ENCODE data around the gene UST. TPM values are rescaled to one million over a fixed set of nuclear protein-coding genes. Genes with fewer than 3 reads are reported as not detected.
"Not testable (repeated sequence)": the region's sequence is repeated elsewhere in the genome, so short reads cannot be mapped to it uniquely, and the experiment has no call there.

The UST gene
- total and polyA plus RNA-seq, 7 experiments from 2014 or later: 0.35 to 2.6 (median 0.46) TPM; not detected in 2

GRCh38 chr6:148874698-148875293 is 128.0 kb downstream of the UST start:
- ATAC-seq (no peak), DNase-seq (no peak)
- Histone ChIP-seq H3K36me3 (ENCODE audit: control insufficient read depth in 2 of 3, insufficient read depth in 3 of 3, low read length in 3 of 3) (no peaks in the 10 kb centered on the region), H3K27me3 (ENCODE audit: control insufficient read depth in 2 of 2, insufficient read depth in 2 of 2, low read length in 2 of 2) (no peaks in the 10 kb centered on the region), H3K4me1 (ENCODE audit: control insufficient read depth in 2 of 2, insufficient read depth in 2 of 2, low read length in 2 of 2) (no peaks in the 10 kb centered on the region), H3K27ac (ENCODE audit: low read depth, low read length) (no peak overlapping the region), H3K9me3 (ENCODE audit: control insufficient read depth in 2 of 3, low read length in 3 of 3) (no peaks in the 10 kb centered on the region), H3K4me3 (ENCODE audit: low read length) (no peak overlapping the region)
- ChIA-PET POLR2A (no interaction called here), CTCF (no interaction called here)
- intact Hi-C loops (cut with micrococcal nuclease): no loop called here
- no peaks in the 10 kb centered on the region for H3K9me3 Mint-ChIP-seq
- H3K27me3 Mint-ChIP-seq: no peaks in the 10 kb centered on the region
- H3K4me3 Mint-ChIP-seq: no peak overlapping the region
- H3K4me1 Mint-ChIP-seq: peaks cover 0 to 8% (median 0%) of the 10 kb centered on the region in 7 donors
- no peak overlapping the region for H3K27ac Mint-ChIP-seq
- no peaks in the 10 kb centered on the region for H3K36me3 Mint-ChIP-seq

GRCh38 chr6:148878683-148879082 is 131.9 kb downstream of the UST start:
- Mint-ChIP-seq H3K9me3 (no peaks in the 10 kb centered on the region), H3K36me3 (no peaks in the 10 kb centered on the region), H3K4me1 (peaks cover 0 to 3% (median 0%) of the 10 kb centered on the region in 7 donors), H3K27ac (no peak overlapping the region), H3K4me3 (no peak overlapping the region), H3K27me3 (peaks cover 0 to 8% (median 0%) of the 10 kb centered on the region in 5 donors)
- ChIA-PET CTCF (no interaction called here), POLR2A (no interaction called here)
- H3K36me3 ChIP-seq (ENCODE audit: control insufficient read depth in 2 of 3, insufficient read depth in 3 of 3, low read length in 3 of 3): no peaks in the 10 kb centered on the region
- DNase-seq (no peak), ATAC-seq (no peak)
- no peaks in the 10 kb centered on the region for H3K27me3 ChIP-seq (ENCODE audit: control insufficient read depth in 2 of 2, insufficient read depth in 2 of 2, low read length in 2 of 2)
- intact Hi-C loops (cut with micrococcal nuclease): no loop called here
- H3K4me1 ChIP-seq (ENCODE audit: control insufficient read depth in 2 of 2, insufficient read depth in 2 of 2, low read length in 2 of 2): no peaks in the 10 kb centered on the region
- no peak overlapping the region for H3K27ac ChIP-seq (ENCODE audit: low read depth, low read length)
- no peak overlapping the region for H3K4me3 ChIP-seq (ENCODE audit: low read length)
- H3K9me3 ChIP-seq (ENCODE audit: control insufficient read depth in 2 of 3, low read length in 3 of 3): no peaks in the 10 kb centered on the region

- CTCF ChIA-PET; H3K9me3 ChIP-seq (ENCODE audit: control insufficient read depth in 2 of 3, low read length in 3 of 3); H3K27ac ChIP-seq (ENCODE audit: low read depth, low read length); H3K27me3 ChIP-seq (ENCODE audit: control insufficient read depth in 2 of 2, insufficient read depth in 2 of 2, low read length in 2 of 2); H3K4me3 ChIP-seq (ENCODE audit: low read length); H3K36me3 Mint-ChIP-seq; H3K4me1 Mint-ChIP-seq; H3K36me3 ChIP-seq (ENCODE audit: control insufficient read depth in 2 of 3, insufficient read depth in 3 of 3, low read length in 3 of 3); H3K9me3 Mint-ChIP-seq; intact Hi-C loops (cut with micrococcal nuclease); H3K27ac Mint-ChIP-seq; ATAC-seq; H3K27me3 Mint-ChIP-seq; H3K4me1 ChIP-seq (ENCODE audit: control insufficient read depth in 2 of 2, insufficient read depth in 2 of 2, low read length in 2 of 2); POLR2A ChIA-PET; H3K4me3 Mint-ChIP-seq; DNase-seq: not testable (repeated sequence)
These were observed 133.9 kb downstream of the UST start for GRCh38 chr6:148880742-148881141.

GRCh38 chr6:148881593-148882311 is 134.9 kb downstream of the UST start:
- Histone ChIP-seq H3K9me3 (ENCODE audit: control insufficient read depth in 2 of 3, low read length in 3 of 3) (no peaks in the 10 kb centered on the region), H3K27me3 (ENCODE audit: control insufficient read depth in 2 of 2, insufficient read depth in 2 of 2, low read length in 2 of 2) (no peaks in the 10 kb centered on the region), H3K36me3 (ENCODE audit: control insufficient read depth in 2 of 3, insufficient read depth in 3 of 3, low read length in 3 of 3) (no peaks in the 10 kb centered on the region), H3K4me1 (ENCODE audit: control insufficient read depth in 2 of 2, insufficient read depth in 2 of 2, low read length in 2 of 2) (no peaks in the 10 kb centered on the region), H3K27ac (ENCODE audit: low read depth, low read length) (no peak overlapping the region), H3K4me3 (ENCODE audit: low read length) (no peak overlapping the region)
- H3K9me3 Mint-ChIP-seq: no peaks in the 10 kb centered on the region
- intact Hi-C loops (cut with micrococcal nuclease): no loop called here
- H3K27ac Mint-ChIP-seq: no peak overlapping the region
- POLR2A ChIA-PET: no interaction called here
- H3K4me1 Mint-ChIP-seq: peaks cover 0 to 3% (median 0%) of the 10 kb centered on the region in 7 donors
- peaks cover 0 to 8% (median 0%) of the 10 kb centered on the region in 5 donors for H3K27me3 Mint-ChIP-seq
- ATAC-seq: no peak
- no peak for DNase-seq
- CTCF ChIA-PET: no interaction called here
- H3K4me3 Mint-ChIP-seq: no peak overlapping the region
- H3K36me3 Mint-ChIP-seq: no peaks in the 10 kb centered on the region

GRCh38 chr6:148883270-148883669 is 136.4 kb downstream of the UST start:
- H3K27ac ChIP-seq (ENCODE audit: low read depth, low read length): no peak overlapping the region
- no peaks in the 10 kb centered on the region for H3K36me3 ChIP-seq (ENCODE audit: control insufficient read depth in 2 of 3, insufficient read depth in 3 of 3, low read length in 3 of 3)
- Mint-ChIP-seq H3K9me3 (no peaks in the 10 kb centered on the region), H3K27ac (no peak overlapping the region), H3K4me3 (no peak overlapping the region), H3K36me3 (no peaks in the 10 kb centered on the region), H3K4me1 (peaks cover 0 to 3% (median 0%) of the 10 kb centered on the region in 7 donors), H3K27me3 (peaks cover 0 to 12% (median 2%) of the 10 kb centered on the region in 5 donors)
- H3K4me1 ChIP-seq (ENCODE audit: control insufficient read depth in 2 of 2, insufficient read depth in 2 of 2, low read length in 2 of 2): no peaks in the 10 kb centered on the region
- H3K27me3 ChIP-seq (ENCODE audit: control insufficient read depth in 2 of 2, insufficient read depth in 2 of 2, low read length in 2 of 2): no peaks in the 10 kb centered on the region
- intact Hi-C loops (cut with micrococcal nuclease): no loop called here
- DNase-seq (no peak), ATAC-seq (no peak)
- CTCF ChIA-PET: no interaction called here
- no peak overlapping the region for H3K4me3 ChIP-seq (ENCODE audit: low read length)
- no peaks in the 10 kb centered on the region for H3K9me3 ChIP-seq (ENCODE audit: control insufficient read depth in 2 of 3, low read length in 3 of 3)
- POLR2A ChIA-PET: no interaction called here

- no peaks in the 10 kb centered on the region for H3K36me3 Mint-ChIP-seq
- intact Hi-C loops (cut with micrococcal nuclease): no loop called here
- CTCF ChIA-PET: no interaction called here
- H3K4me1 ChIP-seq (ENCODE audit: control insufficient read depth in 2 of 2, insufficient read depth in 2 of 2, low read length in 2 of 2): no peaks in the 10 kb centered on the region
- H3K36me3 ChIP-seq (ENCODE audit: control insufficient read depth in 2 of 3, insufficient read depth in 3 of 3, low read length in 3 of 3): no peaks in the 10 kb centered on the region
- ATAC-seq (no peak), DNase-seq (no peak)
- no peak overlapping the region for H3K4me3 Mint-ChIP-seq
- H3K4me3 ChIP-seq (ENCODE audit: low read length): no peak overlapping the region
- no peaks in the 10 kb centered on the region for H3K9me3 ChIP-seq (ENCODE audit: control insufficient read depth in 2 of 3, low read length in 3 of 3)
- no peak overlapping the region for H3K27ac Mint-ChIP-seq
- POLR2A ChIA-PET: no interaction called here
- H3K27me3 ChIP-seq (ENCODE audit: control insufficient read depth in 2 of 2, insufficient read depth in 2 of 2, low read length in 2 of 2): no peaks in the 10 kb centered on the region
- no peak overlapping the region for H3K27ac ChIP-seq (ENCODE audit: low read depth, low read length)
- H3K9me3 Mint-ChIP-seq: no peaks in the 10 kb centered on the region
- H3K4me1 Mint-ChIP-seq: no peaks in the 10 kb centered on the region
- H3K27me3 Mint-ChIP-seq: peaks cover 0 to 12% (median 2%) of the 10 kb centered on the region in 5 donors
These were observed 137.6 kb downstream of the UST start for GRCh38 chr6:148884461-148884860.
